ENCODE data around the gene GDF15.

The GDF15 gene

GRCh38 chr19:18419699-18420460, 33.9 kb downstream of the GDF15 start:
- DNase-seq: no peak

- no peak for DNase-seq
Observed at GRCh38 chr19:18420930-18421329, 35.0 kb downstream of the GDF15 start.

- DNase-seq: no peak
Observed at GRCh38 chr19:18421371-18421959, 35.5 kb downstream of the GDF15 start.

GRCh38 chr19:18422530-18423191, 36.7 kb downstream of the GDF15 start:
- DNase-seq: no peak

- no peak for DNase-seq
Observed at GRCh38 chr19:18423258-18424020, 37.5 kb downstream of the GDF15 start.

GRCh38 chr19:18424122-18424889, 38.3 kb downstream of the GDF15 start:
- DNase-seq: no peak

- DNase-seq: no peak
Observed at GRCh38 chr19:18424890-18425514, 39.0 kb downstream of the GDF15 start.

GRCh38 chr19:18425515-18426415, 39.8 kb downstream of the GDF15 start:
- DNase-seq: no peak

- DNase-seq: no peak
Observed at GRCh38 chr19:18426416-18426767, 40.4 kb downstream of the GDF15 start.

GRCh38 chr19:18427080-18427742, 41.3 kb downstream of the GDF15 start:
- no peak for DNase-seq

GRCh38 chr19:18427743-18428113, 41.8 kb downstream of the GDF15 start:
- no peak for DNase-seq

GRCh38 chr19:18428173-18428786, 42.3 kb downstream of the GDF15 start:
- no peak for DNase-seq

GRCh38 chr19:18428787-18429674, 43.1 kb downstream of the GDF15 start:
- DNase-seq: peak; percentile 81

- no peak for DNase-seq
Observed at GRCh38 chr19:18429717-18430416, 43.9 kb downstream of the GDF15 start.

GRCh38 chr19:18430417-18431144, 44.6 kb downstream of the GDF15 start:
- DNase-seq: no peak

- DNase-seq: no peak
Observed at GRCh38 chr19:18431351-18432197, 45.6 kb downstream of the GDF15 start.

Measured in NCI-H1092 (cell line).